CD4-positive, alpha-beta T cell treated with Interleukin-17A for 4 hours (primary cell): ENCODE measurements around the gene SOX5.

ENCODE experiments used
- DNase-seq: peaks from one replicate; pipeline ENCODE4 v3.0.0-alpha.2; 2020; ENCODE audit warnings: mixed read lengths

SOX5 gene

GRCh38 chr12:23949348-23950209, at the start of gene SOX5:
SOX5 (minus strand) TSS chr12:23949670; CDS start chr12:23949601, 69 bp downstream.
- no peak for DNase-seq

GRCh38 chr12:23987046-23987445, 37.6 kb upstream of the SOX5 start:
- DNase-seq: no peak

GRCh38 chr12:23980826-23981225, 31.4 kb upstream of the SOX5 start:
- DNase-seq: no peak

GRCh38 chr12:23964812-23965211, 15.3 kb upstream of the SOX5 start:
- no peak for DNase-seq

GRCh38 chr12:23959826-23960225, 10.4 kb upstream of the SOX5 start:
- no peak for DNase-seq

GRCh38 chr12:23954332-23954731, 4.9 kb upstream of the SOX5 start:
- DNase-seq: no peak

GRCh38 chr12:23952071-23952470, 2.6 kb upstream of the SOX5 start:
- DNase-seq: no peak

GRCh38 chr12:23950775-23951451, 1.4 kb upstream of the SOX5 start:
- DNase-seq: no peak

- DNase-seq: no peak
Measured at GRCh38 chr12:23950210-23950774, 822 bp upstream of the SOX5 start.

- DNase-seq: no peak
Measured at GRCh38 chr12:23948291-23948690, 1.2 kb downstream of the SOX5 start.

- DNase-seq: no peak
Measured at GRCh38 chr12:23947395-23947794, 2.1 kb downstream of the SOX5 start.

- DNase-seq: no peak
Measured at GRCh38 chr12:23945249-23945648, 4.2 kb downstream of the SOX5 start.

GRCh38 chr12:23944067-23944466, 5.4 kb downstream of the SOX5 start:
- DNase-seq: no peak

- no peak for DNase-seq
Measured at GRCh38 chr12:23942841-23943240, 6.6 kb downstream of the SOX5 start.

- no peak for DNase-seq
Measured at GRCh38 chr12:23941780-23942179, 7.7 kb downstream of the SOX5 start.

- DNase-seq: no peak
Measured at GRCh38 chr12:23938422-23938821, 11.0 kb downstream of the SOX5 start.

- no peak for DNase-seq
Measured at GRCh38 chr12:23931176-23931575, 18.3 kb downstream of the SOX5 start.

GRCh38 chr12:23930599-23930998, 18.9 kb downstream of the SOX5 start:
- no peak for DNase-seq

- DNase-seq: no peak
Measured at GRCh38 chr12:23929906-23930305, 19.6 kb downstream of the SOX5 start.

- no peak for DNase-seq
Measured at GRCh38 chr12:23927907-23928306, 21.6 kb downstream of the SOX5 start.

- DNase-seq: no peak
Measured at GRCh38 chr12:23921099-23921856, 28.2 kb downstream of the SOX5 start.

- DNase-seq: no peak
Measured at GRCh38 chr12:23911574-23911973, 37.9 kb downstream of the SOX5 start.

- DNase-seq: no peak
Measured at GRCh38 chr12:23909551-23909950, 39.9 kb downstream of the SOX5 start.
